Skeletal muscle tissue (tissue), 4 donors: ENCODE measurements around the gene GSK3B. TPM values are rescaled to one million over a fixed set of nuclear protein-coding genes. Genes with fewer than 3 reads are reported as not detected.

Experiments
- H3K27ac ChIP-seq: one replicate; pipeline ENCODE4 v1.7.0; 2013; ENCODE audit warnings: mild to moderate bottlenecking, low read depth, low read length, inconsistent platforms
- H3K27me3 ChIP-seq, 3 donors: one replicate each; pipeline ENCODE4 v1.7.0; 2013; ENCODE audit warnings: low read length in 3 of 3; ENCODE audit not compliant: control insufficient read depth in 3 of 3, insufficient read depth in 3 of 3
- H3K36me3 ChIP-seq, 3 donors: one replicate each; pipeline ENCODE4 v1.7.0; 2013; ENCODE audit warnings: low read length in 3 of 3; ENCODE audit not compliant: control insufficient read depth in 3 of 3, insufficient read depth in 3 of 3
- H3K4me1 ChIP-seq, 3 donors: one replicate each; pipeline ENCODE4 v1.7.0; 2013; ENCODE audit warnings: low read length in 3 of 3, mild to moderate bottlenecking in 3 of 3; ENCODE audit not compliant: control insufficient read depth in 3 of 3, insufficient read depth in 3 of 3
- H3K4me3 ChIP-seq, 3 donors: one replicate each; pipeline ENCODE4 v1.7.0; 2013; ENCODE audit warnings: low read length in 3 of 3
- H3K9ac ChIP-seq, 3 donors: one replicate each; pipeline ENCODE4 v1.7.0; 2013; ENCODE audit warnings: low read length in 3 of 3, mild to moderate bottlenecking in 3 of 3, moderate library complexity in 2 of 3, low read depth in 1 of 3
- H3K9me3 ChIP-seq, 3 donors: one replicate each; pipeline ENCODE4 v1.7.0; 2013; ENCODE audit warnings: low read length in 3 of 3; ENCODE audit not compliant: control insufficient read depth in 3 of 3
- total RNA-seq: library from RNA; depleted of rRNA; stranded (reverse); fragments of >200 nt; gene quantifications from one replicate; pipeline ENCODE4 v1.2.3, GENCODE V29; 2014
- donor health status: Osteomylitis.

The GSK3B gene
- total RNA-seq, 1 donor from 2014 or later: 30.3 TPM

DNA sequence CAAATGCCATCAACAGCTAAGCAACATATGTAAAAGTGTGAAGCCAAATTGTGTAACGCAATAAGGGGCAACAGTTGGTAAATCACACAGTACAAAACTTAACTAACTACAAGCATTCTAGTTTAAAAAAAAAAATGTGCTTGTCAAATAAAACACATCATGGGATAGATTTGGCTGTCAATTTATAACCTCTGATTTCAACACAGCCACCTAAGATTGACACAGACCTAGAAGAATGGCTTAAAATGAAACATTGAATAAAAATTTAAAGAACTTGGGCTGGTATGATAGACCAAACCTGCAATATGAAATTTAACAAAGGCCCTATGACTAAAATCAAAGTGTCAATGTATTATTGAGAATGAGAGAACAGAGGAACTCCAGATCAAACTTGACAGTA is 164.0 kb downstream of the GSK3B start:
- H3K36me3 ChIP-seq: no peaks in the 10 kb centered on the region
- no peak overlapping the region for H3K9ac ChIP-seq
- no peaks in the 10 kb centered on the region for H3K4me1 ChIP-seq
- no peak overlapping the region for H3K4me3 ChIP-seq
- no peaks in the 10 kb centered on the region for H3K27me3 ChIP-seq
- no peak overlapping the region for H3K27ac ChIP-seq
- no peaks in the 10 kb centered on the region for H3K9me3 ChIP-seq

DNA sequence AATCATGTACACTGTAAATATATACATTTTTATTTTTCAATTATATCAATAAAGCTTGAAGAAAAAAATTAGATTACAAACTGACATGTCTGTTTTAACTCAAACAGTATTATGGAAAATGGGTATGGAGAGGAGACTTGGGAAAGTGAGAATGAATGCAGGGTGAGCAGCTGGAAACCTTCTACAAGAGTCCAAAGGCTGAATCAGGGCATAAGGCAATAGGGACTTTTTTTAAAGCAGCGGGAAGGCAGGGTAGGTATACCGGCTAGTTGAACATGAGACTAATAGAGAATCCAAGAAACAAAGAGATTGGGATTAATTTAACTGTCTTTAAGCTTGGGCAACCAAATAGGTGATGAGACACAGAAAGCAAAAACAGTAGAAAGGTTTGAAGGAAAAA is 167.1 kb downstream of the GSK3B start:
- no peak overlapping the region for H3K4me3 ChIP-seq
- no peaks in the 10 kb centered on the region for H3K27me3 ChIP-seq
- H3K36me3 ChIP-seq: no peaks in the 10 kb centered on the region
- H3K9ac ChIP-seq: no peak overlapping the region
- no peaks in the 10 kb centered on the region for H3K4me1 ChIP-seq
- H3K27ac ChIP-seq: no peak overlapping the region
- no peaks in the 10 kb centered on the region for H3K9me3 ChIP-seq

GRCh38 chr3:119924111-119925094 is 169.8 kb downstream of the GSK3B start:
- Histone ChIP-seq H3K4me3 (no peak overlapping the region), H3K27me3 (no peaks in the 10 kb centered on the region), H3K9me3 (no peaks in the 10 kb centered on the region), H3K27ac (no peak overlapping the region), H3K36me3 (peaks cover 0 to 3% (median 0%) of the 10 kb centered on the region in 3 donors), H3K4me1 (no peaks in the 10 kb centered on the region), H3K9ac (no peak overlapping the region)

- Histone ChIP-seq H3K9ac (no peak overlapping the region), H3K27ac (no peak overlapping the region), H3K36me3 (peaks cover 0 to 3% (median 0%) of the 10 kb centered on the region in 3 donors), H3K4me3 (no peak overlapping the region), H3K27me3 (no peaks in the 10 kb centered on the region), H3K9me3 (no peaks in the 10 kb centered on the region), H3K4me1 (no peaks in the 10 kb centered on the region)
These were observed 175.0 kb downstream of the GSK3B start for GRCh38 chr3:119918992-119919933.

- Histone ChIP-seq H3K9me3 (no peaks in the 10 kb centered on the region), H3K4me1 (no peaks in the 10 kb centered on the region), H3K9ac (no peak overlapping the region), H3K27ac (no peak overlapping the region), H3K4me3 (no peak overlapping the region), H3K36me3 (peaks cover 2 to 17% (median 16%) of the 10 kb centered on the region in 3 donors), H3K27me3 (no peaks in the 10 kb centered on the region)
These were observed 181.2 kb downstream of the GSK3B start for GRCh38 chr3:119913021-119913420.

DNA sequence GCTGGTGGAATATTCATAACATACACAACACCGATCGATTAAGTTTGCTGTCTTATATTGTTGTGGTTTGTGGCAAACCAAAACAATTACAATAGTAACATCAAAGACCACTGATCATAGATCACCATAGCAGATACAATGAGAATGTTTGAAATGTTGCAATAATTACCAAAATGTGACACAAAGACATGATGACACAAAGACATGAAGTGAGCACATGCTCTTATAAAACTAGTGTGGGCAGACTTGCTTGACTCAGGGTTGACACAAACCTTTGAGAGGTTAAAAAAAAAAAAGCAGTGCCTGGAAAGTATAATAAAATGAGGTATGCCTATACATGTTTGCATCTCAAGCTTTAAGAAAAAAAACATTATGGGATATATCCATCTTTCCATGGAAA is 182.0 kb downstream of the GSK3B start:
- Histone ChIP-seq H3K4me3 (no peak overlapping the region), H3K4me1 (no peaks in the 10 kb centered on the region), H3K9ac (no peak overlapping the region), H3K27me3 (no peaks in the 10 kb centered on the region), H3K36me3 (peaks cover 2 to 17% (median 16%) of the 10 kb centered on the region in 3 donors), H3K9me3 (no peaks in the 10 kb centered on the region), H3K27ac (no peak overlapping the region)

DNA sequence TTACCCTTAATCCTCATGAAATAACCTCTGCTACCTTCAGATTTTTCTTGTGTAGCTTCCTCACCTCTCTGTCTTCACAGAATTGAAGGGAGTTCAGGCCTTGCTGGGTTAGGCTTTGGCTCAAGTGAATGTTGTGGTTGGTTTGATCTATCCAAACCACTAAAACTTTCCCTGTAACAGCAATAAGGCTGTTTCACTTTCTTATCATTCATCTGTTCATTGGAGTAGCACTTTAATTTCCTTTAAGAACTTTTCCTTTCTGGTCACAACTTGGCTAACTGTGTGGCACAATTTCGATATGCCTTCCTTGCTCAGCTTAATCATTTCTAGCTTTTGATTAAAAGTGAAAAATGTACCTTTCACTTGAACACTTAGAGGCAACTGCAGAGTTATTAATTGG is 182.5 kb downstream of the GSK3B start:
- no peaks in the 10 kb centered on the region for H3K9me3 ChIP-seq
- H3K27ac ChIP-seq: no peak overlapping the region
- peaks cover 2 to 17% (median 16%) of the 10 kb centered on the region in 3 donors for H3K36me3 ChIP-seq
- H3K4me3 ChIP-seq: no peak overlapping the region
- no peak overlapping the region for H3K9ac ChIP-seq
- no peaks in the 10 kb centered on the region for H3K27me3 ChIP-seq
- H3K4me1 ChIP-seq: no peaks in the 10 kb centered on the region

DNA sequence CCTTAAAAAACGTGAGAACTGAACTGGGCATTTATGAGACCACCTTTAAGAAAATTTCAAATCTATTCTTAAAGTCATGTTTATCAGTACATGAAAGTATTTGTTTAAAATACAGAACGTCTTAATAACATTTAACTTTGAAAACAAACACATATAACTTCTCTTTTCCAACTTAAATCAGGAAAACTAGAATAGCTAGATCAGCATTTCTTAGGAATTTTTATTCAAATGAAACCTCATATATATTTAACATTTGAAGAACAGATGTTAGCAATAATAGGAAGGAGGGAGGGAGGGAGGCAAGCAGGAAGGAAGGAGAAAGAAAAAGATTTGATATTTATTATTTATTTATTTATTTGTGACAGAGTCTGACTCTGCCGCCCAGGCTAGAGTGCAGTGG is 192.2 kb downstream of the GSK3B start:
- H3K27me3 ChIP-seq: no peaks in the 10 kb centered on the region
- no peaks in the 10 kb centered on the region for H3K4me1 ChIP-seq
- no peak overlapping the region for H3K27ac ChIP-seq
- no peaks in the 10 kb centered on the region for H3K9me3 ChIP-seq
- peaks cover 0 to 6% (median 3%) of the 10 kb centered on the region in 3 donors for H3K36me3 ChIP-seq
- no peak overlapping the region for H3K4me3 ChIP-seq
- H3K9ac ChIP-seq: no peak overlapping the region

- H3K36me3 ChIP-seq: peaks cover 0 to 6% (median 3%) of the 10 kb centered on the region in 3 donors
- no peaks in the 10 kb centered on the region for H3K4me1 ChIP-seq
- no peaks in the 10 kb centered on the region for H3K27me3 ChIP-seq
- H3K9me3 ChIP-seq: no peaks in the 10 kb centered on the region
- H3K9ac ChIP-seq: no peak overlapping the region
- no peak overlapping the region for H3K4me3 ChIP-seq
- no peak overlapping the region for H3K27ac ChIP-seq
These were observed 193.1 kb downstream of the GSK3B start for GRCh38 chr3:119901148-119901547.

DNA sequence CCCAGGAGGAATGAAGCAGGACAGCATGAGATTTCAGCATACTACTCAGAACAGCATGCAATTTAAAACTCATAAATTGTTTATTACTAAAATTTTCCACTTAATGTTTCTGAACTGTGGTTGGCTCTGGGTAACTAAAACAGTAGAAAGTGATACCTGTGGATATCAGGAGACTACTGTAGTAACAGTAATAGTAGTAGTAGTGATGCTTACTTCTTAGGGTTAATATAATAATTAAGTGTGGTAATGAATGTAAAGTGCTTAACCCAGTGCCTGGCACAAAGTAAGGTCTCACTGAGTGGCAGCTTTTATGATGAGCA is 195.1 kb downstream of the GSK3B start:
- Histone ChIP-seq H3K36me3 (peaks cover 0 to 8% (median 3%) of the 10 kb centered on the region in 3 donors), H3K4me3 (no peak overlapping the region), H3K4me1 (no peaks in the 10 kb centered on the region), H3K9ac (no peak overlapping the region), H3K27ac (no peak overlapping the region), H3K27me3 (no peaks in the 10 kb centered on the region), H3K9me3 (no peaks in the 10 kb centered on the region)
